Measurements from ENCODE around the gene CATSPER3.
A peak's percentile ranks its signal among the peaks of the same experiment; 100 is the strongest.
"Not testable (repeated sequence)": the region's sequence is repeated elsewhere in the genome, so short reads cannot be mapped to it uniquely, and the experiment has no call there.

The CATSPER3 gene

GRCh38 chr5:134997015-134997414, 29.3 kb downstream of the CATSPER3 start:
- no peak for TF ChIP-seq CTCF (IDR thresholded peaks at IDR 0.05; ENCODE audit: control extremely low read depth, extremely low read depth, low read depth, missing control alignments)
- ChIA-PET POLR2A (no interaction called here), CTCF (no interaction called here)
- DNase-seq (ENCODE audit: extremely low spot score): no peak

GRCh38 chr5:134998068-134998467, 30.4 kb downstream of the CATSPER3 start:
- CTCF ChIA-PET; DNase-seq (ENCODE audit: extremely low spot score); POLR2A ChIA-PET: not testable (repeated sequence)

- POLR2A ChIA-PET: no interaction called here
- DNase-seq (ENCODE audit: extremely low spot score): no peak
- no peak for TF ChIP-seq CTCF (IDR thresholded peaks at IDR 0.05; ENCODE audit: control extremely low read depth, extremely low read depth, low read depth, missing control alignments)
These were observed 36.7 kb downstream of the CATSPER3 start for GRCh38 chr5:135004376-135004775.

GRCh38 chr5:135005076-135005475, 37.4 kb downstream of the CATSPER3 start:
- DNase-seq (ENCODE audit: extremely low spot score): peak; percentile 13
- no peak for TF ChIP-seq CTCF (IDR thresholded peaks at IDR 0.05; ENCODE audit: control extremely low read depth, extremely low read depth, low read depth, missing control alignments)
- ChIA-PET POLR2A (no interaction called here), CTCF (interaction anchor here (1.5 kb wide), 1 partner anchor 9 kb away, joined by 3 read pairs; no protein-coding TSS in a partner anchor)

More at GRCh38 chr5:135004376-135004775, 36.7 kb downstream of the CATSPER3 start:
- CTCF ChIA-PET: no interaction called here

- peak; percentile 5 for DNase-seq (ENCODE audit: extremely low spot score)
- ChIA-PET CTCF (no interaction called here), POLR2A (no interaction called here)
- no peak for TF ChIP-seq CTCF (IDR thresholded peaks at IDR 0.05; ENCODE audit: control extremely low read depth, extremely low read depth, low read depth, missing control alignments)
These were observed 39.6 kb downstream of the CATSPER3 start for GRCh38 chr5:135007305-135007704.

GRCh38 chr5:135007749-135008363, 40.1 kb downstream of the CATSPER3 start:
- DNase-seq (ENCODE audit: extremely low spot score): peak; percentile 5
- no peak for TF ChIP-seq CTCF (IDR thresholded peaks at IDR 0.05; ENCODE audit: control extremely low read depth, extremely low read depth, low read depth, missing control alignments)
- ChIA-PET POLR2A (no interaction called here), CTCF (no interaction called here)

- ChIA-PET CTCF (interaction anchor here (1.3 kb wide), 1 partner anchor 14 kb away, joined by 3 read pairs; no protein-coding TSS in a partner anchor), POLR2A (no interaction called here)
- no peak for TF ChIP-seq CTCF (IDR thresholded peaks at IDR 0.05; ENCODE audit: control extremely low read depth, extremely low read depth, low read depth, missing control alignments)
- peak; percentile 7 for DNase-seq (ENCODE audit: extremely low spot score)
These were observed 40.8 kb downstream of the CATSPER3 start for GRCh38 chr5:135008556-135008955.
